ENCODE data around the gene CD37. TPM values are rescaled to one million over a fixed set of nuclear protein-coding genes. Genes with fewer than 3 reads are reported as not detected.
"Not testable (repeated sequence)": the region's sequence is repeated elsewhere in the genome, so short reads cannot be mapped to it uniquely, and the experiment has no call there.

CD37 gene
- total RNA-seq, 2 experiments from 2014 or later: 152 to 191 TPM

GRCh38 chr19:49331187-49331586, 4.0 kb upstream of the CD37 start:
- not testable (repeated sequence) for DNase-seq; H3K36me3 Mint-ChIP-seq (ENCODE audit: low read depth); H3K9me3 Mint-ChIP-seq (ENCODE audit: low read depth); ATAC-seq; H3K27me3 Mint-ChIP-seq
- Mint-ChIP-seq H3K4me1 (peaks cover 77% of the 10 kb centered on the region), H3K27ac (peak overlapping the region; percentile 75), H3K4me3 (peak overlapping the region; percentile 33)
- ChIA-PET POLR2A (interaction anchor here (0.7 kb wide), 1 partner anchor 203 kb away, joined by 3 read pairs; no protein-coding TSS in a partner anchor), CTCF (interaction anchor here (0.8 to 1.7 kb wide), 5 partner anchors 9 to 145 kb away, joined by 3 to 6 read pairs (median 3); no protein-coding TSS in a partner anchor)
- intact Hi-C loops (cut with DNase I, micrococcal nuclease): loop anchor here (1.0 to 10.0 kb wide), 6 partner anchors 57 to 619 kb away; partner anchors contain the start of genes C19orf73 (in 1 of the 2), KASH5 (in 1 of the 2), PPFIA3 (in 1 of the 2) and PPP1R15A (in 1 of the 2)

GRCh38 chr19:49331616-49332055, 3.6 kb upstream of the CD37 start:
- peak overlapping the region; percentile 75 for H3K27ac Mint-ChIP-seq
- ChIA-PET CTCF (interaction anchor here (0.8 to 1.7 kb wide), 5 partner anchors 9 to 145 kb away, joined by 3 to 6 read pairs (median 3); no protein-coding TSS in a partner anchor), POLR2A (interaction anchor here (0.7 kb wide), 1 partner anchor 203 kb away, joined by 3 read pairs; no protein-coding TSS in a partner anchor)
- peaks cover 13% of the 10 kb centered on the region for H3K36me3 Mint-ChIP-seq (ENCODE audit: low read depth)
- peaks cover 81% of the 10 kb centered on the region for H3K4me1 Mint-ChIP-seq
- peak overlapping the region; percentile 33 for H3K4me3 Mint-ChIP-seq
- peak; percentile 80 for ATAC-seq
- no peaks in the 10 kb centered on the region for H3K27me3 Mint-ChIP-seq
- peak; percentile 80 for DNase-seq
- no peaks in the 10 kb centered on the region for H3K9me3 Mint-ChIP-seq (ENCODE audit: low read depth)
- intact Hi-C loops (cut with DNase I, micrococcal nuclease): loop anchor here (1.0 to 10.0 kb wide), 6 partner anchors 57 to 619 kb away; partner anchors contain the start of genes C19orf73 (in 1 of the 2), KASH5 (in 1 of the 2), PPFIA3 (in 1 of the 2) and PPP1R15A (in 1 of the 2)

- Mint-ChIP-seq H3K27ac (peak overlapping the region; percentile 96), H3K4me1 (peaks cover 85% of the 10 kb centered on the region), H3K4me3 (peak overlapping the region; percentile 70), H3K36me3 (ENCODE audit: low read depth) (peaks cover 20% of the 10 kb centered on the region)
- not testable (repeated sequence) for ATAC-seq; H3K9me3 Mint-ChIP-seq (ENCODE audit: low read depth); DNase-seq; H3K27me3 Mint-ChIP-seq
- intact Hi-C loops (cut with DNase I, micrococcal nuclease): loop anchor here (5.0 to 10.0 kb wide), 3 partner anchors 259 to 621 kb away; partner anchors contain the start of genes PPP1R15A (in 1 of the 2) and PRR12 (in 1 of the 2)
- ChIA-PET POLR2A (interaction anchor here (0.6 kb wide), 1 partner anchor 492 kb away, joined by 4 read pairs; no protein-coding TSS in a partner anchor), CTCF (interaction anchor here (0.6 to 1.0 kb wide), 2 partner anchors 16 to 33 kb away, joined by 4 read pairs; no protein-coding TSS in a partner anchor)
Measured at GRCh38 chr19:49332691-49333417, 2.4 kb upstream of the CD37 start.

- intact Hi-C loops (cut with DNase I, micrococcal nuclease): loop anchor here (5.0 to 10.0 kb wide), 3 partner anchors 259 to 621 kb away; partner anchors contain the start of genes PPP1R15A (in 1 of the 2) and PRR12 (in 1 of the 2)
- Mint-ChIP-seq H3K36me3 (ENCODE audit: low read depth) (peaks cover 25% of the 10 kb centered on the region), H3K4me1 (peaks cover 82% of the 10 kb centered on the region)
Measured at GRCh38 chr19:49333418-49333805, 1.8 kb upstream of the CD37 start.

GRCh38 chr19:49333811-49334288, 1.4 kb upstream of the CD37 start:
- Mint-ChIP-seq H3K4me1 (peaks cover 82% of the 10 kb centered on the region), H3K27me3 (no peaks in the 10 kb centered on the region), H3K36me3 (ENCODE audit: low read depth) (peaks cover 30% of the 10 kb centered on the region), H3K27ac (peak overlapping the region; percentile 96), H3K9me3 (ENCODE audit: low read depth) (no peaks in the 10 kb centered on the region), H3K4me3 (peak overlapping the region; percentile 70)
- CTCF ChIA-PET: interaction anchor here (0.7 to 1.0 kb wide), 3 partner anchors 9 to 33 kb away, joined by 3 to 4 read pairs (median 3); no protein-coding TSS in a partner anchor
- ATAC-seq: peak; percentile 67
- intact Hi-C loops (cut with DNase I, micrococcal nuclease): loop anchor here (2.0 to 10.0 kb wide), 4 partner anchors 29 to 622 kb away; partner anchors contain the start of genes DKKL1 (in 2 of the 2), TEAD2 (in 2 of the 2), PPP1R15A (in 1 of the 2) and PRR12 (in 1 of the 2)
- POLR2A ChIA-PET: no interaction called here
- DNase-seq: peak; percentile 83

More at GRCh38 chr19:49333418-49333805, 1.8 kb upstream of the CD37 start:
- ATAC-seq (peak; percentile 13), DNase-seq (peak; percentile 36)
- CTCF ChIA-PET: interaction anchor here (0.9 to 1.0 kb wide), 2 partner anchors 15 to 33 kb away, joined by 3 to 4 read pairs; no protein-coding TSS in a partner anchor
- Mint-ChIP-seq H3K27ac (peak overlapping the region; percentile 96), H3K9me3 (ENCODE audit: low read depth) (no peaks in the 10 kb centered on the region), H3K4me3 (peak overlapping the region; percentile 70), H3K27me3 (no peaks in the 10 kb centered on the region)
- POLR2A ChIA-PET: no interaction called here

- Mint-ChIP-seq H3K4me1 (peaks cover 76% of the 10 kb centered on the region), H3K9me3 (ENCODE audit: low read depth) (no peaks in the 10 kb centered on the region), H3K36me3 (ENCODE audit: low read depth) (peaks cover 36% of the 10 kb centered on the region), H3K4me3 (peak overlapping the region; percentile 90), H3K27me3 (no peaks in the 10 kb centered on the region), H3K27ac (peak overlapping the region; percentile 97)
- ATAC-seq: peak; percentile 13
- DNase-seq: peak; percentile 59
- POLR2A ChIA-PET: no interaction called here
- intact Hi-C loops (cut with DNase I, micrococcal nuclease): loop anchor here (2.0 to 10.0 kb wide), 2 partner anchors 27 to 461 kb away; partner anchors contain the start of genes DKKL1 (in 2 of the 2), TEAD2 (in 2 of the 2) and PPP1R15A (in 1 of the 2)
- CTCF ChIA-PET: interaction anchor here (0.6 to 1.0 kb wide), 3 partner anchors 56 to 342 kb away, joined by 3 read pairs; no protein-coding TSS in a partner anchor
Measured at GRCh38 chr19:49335784-49336481, 727 bp downstream of the CD37 start.

- Mint-ChIP-seq H3K27ac (peak overlapping the region; percentile 75), H3K36me3 (ENCODE audit: low read depth) (peaks cover 36% of the 10 kb centered on the region), H3K4me1 (peaks cover 68% of the 10 kb centered on the region), H3K4me3 (peak overlapping the region; percentile 90), H3K27me3 (no peaks in the 10 kb centered on the region), H3K9me3 (ENCODE audit: low read depth) (no peaks in the 10 kb centered on the region)
- ATAC-seq: no peak
- CTCF ChIA-PET: interaction anchor here (1.0 to 1.5 kb wide), 2 partner anchors 9 to 83 kb away, joined by 3 to 5 read pairs; no protein-coding TSS in a partner anchor
- intact Hi-C loops (cut with DNase I, micrococcal nuclease): loop anchor here in 1 of 2 experiments (10.0 kb wide), 1 partner anchor 462 kb away; the partner anchor contains the start of gene PPP1R15A
- no peak for DNase-seq
- POLR2A ChIA-PET: interaction anchor here (0.7 kb wide), 1 partner anchor 75 kb away, joined by 3 read pairs; no protein-coding TSS in a partner anchor
Measured at GRCh38 chr19:49336482-49337266, 1.5 kb downstream of the CD37 start.

GRCh38 chr19:49337267-49338022, 2.2 kb downstream of the CD37 start:
- Mint-ChIP-seq H3K9me3 (ENCODE audit: low read depth) (no peaks in the 10 kb centered on the region), H3K27ac (peak overlapping the region; percentile 37), H3K4me1 (peaks cover 61% of the 10 kb centered on the region), H3K36me3 (ENCODE audit: low read depth) (peaks cover 36% of the 10 kb centered on the region), H3K4me3 (peak overlapping the region; percentile 90), H3K27me3 (no peaks in the 10 kb centered on the region)
- POLR2A ChIA-PET: interaction anchor here (0.7 to 1.0 kb wide), 2 partner anchors 37 to 74 kb away, joined by 3 read pairs; no protein-coding TSS in a partner anchor
- CTCF ChIA-PET: interaction anchor here (1.0 to 1.5 kb wide), 2 partner anchors 10 to 83 kb away, joined by 3 to 5 read pairs; no protein-coding TSS in a partner anchor
- ATAC-seq (no peak), DNase-seq (no peak)
- intact Hi-C loops (cut with DNase I, micrococcal nuclease): loop anchor here in 1 of 2 experiments (10.0 kb wide), 1 partner anchor 463 kb away; the partner anchor contains the start of gene PPP1R15A

- POLR2A ChIA-PET: interaction anchor here (1.0 kb wide), 1 partner anchor 36 kb away, joined by 3 read pairs; no protein-coding TSS in a partner anchor
- DNase-seq: no peak
- Mint-ChIP-seq H3K36me3 (ENCODE audit: low read depth) (peaks cover 36% of the 10 kb centered on the region), H3K27ac (no peak overlapping the region), H3K27me3 (no peaks in the 10 kb centered on the region), H3K9me3 (ENCODE audit: low read depth) (no peaks in the 10 kb centered on the region), H3K4me3 (no peak overlapping the region), H3K4me1 (peaks cover 59% of the 10 kb centered on the region)
- CTCF ChIA-PET: interaction anchor here (1.5 kb wide), 1 partner anchor 10 kb away, joined by 5 read pairs; no protein-coding TSS in a partner anchor
- no peak for ATAC-seq
- intact Hi-C loops (cut with DNase I, micrococcal nuclease): loop anchor here in 1 of 2 experiments (10.0 kb wide), 1 partner anchor 463 kb away; the partner anchor contains the start of gene PPP1R15A
Measured at GRCh38 chr19:49338023-49338677, 2.9 kb downstream of the CD37 start.
